ENCODE measurements around the gene EN2. TPM values are rescaled to one million over a fixed set of nuclear protein-coding genes. Genes with fewer than 3 reads are reported as not detected.

Gene EN2
- total and polyA plus RNA-seq, 12 donors, result 0.07 to 0.42 (median 0.13) TPM; not detected in 3

DNA sequence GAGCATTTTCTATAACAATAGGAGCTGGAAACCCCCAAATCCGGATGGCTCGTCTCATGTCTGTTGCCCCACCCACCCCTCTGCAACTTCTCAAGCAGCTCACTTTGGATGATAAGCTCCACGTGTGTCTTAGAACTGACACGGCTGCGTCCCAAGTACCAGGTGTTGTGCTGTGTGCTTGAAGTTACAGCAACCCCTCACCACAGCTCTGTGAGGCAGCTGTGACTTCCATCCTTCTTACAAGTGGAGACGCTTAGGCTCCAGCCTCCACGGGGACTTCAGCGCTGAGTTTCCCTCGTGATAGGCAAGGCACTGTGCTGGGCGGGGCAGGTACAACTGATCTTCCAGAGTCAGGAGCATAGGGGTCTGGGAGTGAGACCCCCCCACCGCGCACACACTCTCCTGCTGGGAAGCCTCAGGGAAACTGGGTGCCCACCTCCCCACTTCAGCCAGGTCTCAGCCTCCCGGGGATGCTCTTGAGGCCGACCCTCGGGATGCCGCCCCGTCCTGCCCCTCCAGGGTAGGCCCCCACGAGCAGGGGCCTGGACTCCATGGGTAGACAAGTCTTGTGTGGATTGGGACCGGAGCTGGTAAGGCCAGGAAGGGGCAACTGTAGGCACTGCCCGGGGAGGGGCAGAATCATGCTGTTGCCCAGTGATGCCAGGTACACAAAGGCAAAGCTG lies 31.4 kb downstream of the EN2 start:
- no peak for DNase-seq
- peaks cover 24% of the 10 kb centered on the region for H3K27me3 ChIP-seq
- TF ChIP-seq, protein P1, sequence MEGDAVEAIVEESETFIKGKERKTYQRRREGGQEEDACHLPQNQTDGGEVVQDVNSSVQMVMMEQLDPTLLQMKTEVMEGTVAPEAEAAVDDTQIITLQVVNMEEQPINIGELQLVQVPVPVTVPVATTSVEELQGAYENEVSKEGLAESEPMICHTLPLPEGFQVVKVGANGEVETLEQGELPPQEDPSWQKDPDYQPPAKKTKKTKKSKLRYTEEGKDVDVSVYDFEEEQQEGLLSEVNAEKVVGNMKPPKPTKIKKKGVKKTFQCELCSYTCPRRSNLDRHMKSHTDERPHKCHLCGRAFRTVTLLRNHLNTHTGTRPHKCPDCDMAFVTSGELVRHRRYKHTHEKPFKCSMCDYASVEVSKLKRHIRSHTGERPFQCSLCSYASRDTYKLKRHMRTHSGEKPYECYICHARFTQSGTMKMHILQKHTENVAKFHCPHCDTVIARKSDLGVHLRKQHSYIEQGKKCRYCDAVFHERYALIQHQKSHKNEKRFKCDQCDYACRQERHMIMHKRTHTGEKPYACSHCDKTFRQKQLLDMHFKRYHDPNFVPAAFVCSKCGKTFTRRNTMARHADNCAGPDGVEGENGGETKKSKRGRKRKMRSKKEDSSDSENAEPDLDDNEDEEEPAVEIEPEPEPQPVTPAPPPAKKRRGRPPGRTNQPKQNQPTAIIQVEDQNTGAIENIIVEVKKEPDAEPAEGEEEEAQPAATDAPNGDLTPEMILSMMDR (IDR thresholded peaks at IDR 0.05), result no peak
- no peak for TF ChIP-seq POLR2A (IDR thresholded peaks at IDR 0.05)

DNA sequence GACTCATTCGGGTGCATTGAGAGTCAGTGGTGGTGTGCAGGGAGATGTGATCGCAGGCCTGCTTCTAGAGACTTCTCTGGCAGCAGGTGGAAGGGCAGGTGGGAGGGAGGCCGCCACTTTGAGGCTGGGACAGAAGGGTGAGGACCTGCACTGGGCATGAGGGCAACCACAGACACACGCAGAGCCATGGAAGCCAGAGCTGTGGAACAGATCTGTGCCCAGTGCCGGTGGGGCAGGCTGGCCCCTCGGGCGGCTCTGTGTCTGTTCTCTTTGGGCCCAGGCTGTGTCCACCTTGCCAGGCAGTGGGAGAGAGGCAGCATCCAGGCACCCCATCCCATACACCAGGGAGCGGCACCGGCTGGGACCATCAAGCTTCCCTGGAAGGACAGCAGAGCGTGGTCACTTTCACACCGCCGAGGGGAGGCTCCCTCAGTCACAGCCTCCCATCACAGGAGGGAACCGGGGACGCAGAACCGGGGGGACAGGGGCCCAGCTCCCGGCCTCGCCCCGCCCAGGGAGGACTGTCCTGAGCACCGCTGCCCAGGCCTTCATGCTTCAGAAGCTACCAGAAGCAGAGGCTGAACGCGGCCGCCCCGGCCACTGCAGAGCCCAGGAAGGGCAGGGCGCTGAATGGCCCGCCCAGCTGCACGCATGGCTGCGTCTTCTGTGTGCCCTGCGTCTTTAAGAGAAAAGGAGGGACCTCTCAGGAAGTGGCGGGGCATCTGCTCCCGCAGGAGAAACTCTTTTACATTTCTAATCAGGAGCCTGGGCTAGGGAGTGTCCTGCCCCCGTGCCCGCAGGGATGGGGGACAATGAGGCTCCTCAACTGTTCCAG lies 32.1 kb downstream of the EN2 start:
- Histone ChIP-seq H3K27me3 (peaks cover 24% of the 10 kb centered on the region), H3K4me1 (replicated peaks in 1 of 2) (no peaks in the 10 kb centered on the region), H3K27ac (peak overlapping the region in 1 of 5 donors; percentile 27), H3K9me3 (replicated peaks in 1 of 3) (no peaks in the 10 kb centered on the region), H3K4me3 (peak overlapping the region in 1 of 4 donors; percentile 26), H3K36me3 (replicated peaks in 1 of 2) (no peaks in the 10 kb centered on the region)
- no peak for TF ChIP-seq POLR2A (IDR thresholded peaks at IDR 0.05)
- TF ChIP-seq, protein P1 (IDR thresholded peaks at IDR 0.05), result no peak
- no peak for DNase-seq
- intact Hi-C loops (cut with DNase I), result no loop called here
- 40 to 46% (median 44%) methylated on average over 30 to 32 of the region's 32 CpGs for WGBS, 4 donors

More for the DNA sequence above, 31.4 kb downstream of the EN2 start:
- no peak overlapping the region for H3K4me3 ChIP-seq
- intact Hi-C loops (cut with DNase I), result no loop called here
- no peaks in the 10 kb centered on the region for H3K9me3 ChIP-seq (replicated peaks in 1 of 3)
- 65 to 77% (median 74%) methylated on average over 13 to 20 of the region's 20 CpGs for WGBS, 4 donors
- no peaks in the 10 kb centered on the region for H3K4me1 ChIP-seq (replicated peaks in 1 of 2)
- H3K36me3 ChIP-seq (replicated peaks in 1 of 2), result no peaks in the 10 kb centered on the region
- H3K27ac ChIP-seq, result no peak overlapping the region

DNA sequence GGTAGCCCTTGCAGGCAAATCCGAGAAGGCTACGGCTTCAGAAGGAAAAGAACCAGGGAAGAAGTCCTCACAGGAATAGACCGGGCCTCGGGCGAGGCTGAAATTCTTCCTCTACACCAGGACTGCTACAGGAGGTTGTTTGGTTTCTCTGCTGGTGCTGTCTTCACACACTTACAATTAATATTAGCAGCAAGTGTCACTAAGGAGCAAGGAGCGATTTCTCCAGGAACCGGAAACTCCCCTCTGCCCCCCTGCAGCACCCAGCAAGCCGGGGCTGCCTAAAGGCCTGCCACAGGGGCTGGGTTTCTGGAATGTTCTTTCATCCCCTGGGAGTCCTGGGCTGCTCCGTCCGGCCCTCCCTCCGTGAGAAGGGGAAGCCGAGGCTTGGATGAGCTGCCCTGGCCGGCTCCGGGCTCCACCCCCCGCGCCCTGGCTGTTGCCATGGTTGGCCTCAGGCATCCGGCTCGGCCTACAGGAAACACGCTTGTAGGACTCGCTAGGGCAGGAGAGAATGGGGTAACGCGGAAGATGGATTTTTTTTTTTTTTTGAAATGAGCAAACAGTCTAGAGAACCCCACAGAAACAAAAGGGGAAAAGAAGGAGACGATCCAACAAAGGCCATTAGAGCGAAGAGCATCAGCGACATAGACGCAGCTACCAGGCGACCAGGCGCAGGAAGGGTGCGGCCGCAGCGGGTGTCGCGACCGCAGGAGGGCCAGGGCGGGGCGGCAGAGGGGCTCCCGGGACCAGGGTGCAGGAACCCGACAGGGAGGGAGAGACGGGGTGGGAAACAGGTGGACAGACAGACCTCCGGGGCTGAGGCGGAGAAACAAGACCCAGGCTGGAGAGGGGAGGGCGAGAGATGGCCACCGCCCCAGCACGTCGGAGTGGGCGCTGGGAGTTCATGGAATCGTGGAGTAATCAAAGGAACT lies 33.0 kb downstream of the EN2 start:
- Histone ChIP-seq H3K27me3 (peaks cover 24% of the 10 kb centered on the region), H3K27ac (peak overlapping the region in 1 of 5 donors; percentile 27), H3K4me1 (replicated peaks in 1 of 2) (no peaks in the 10 kb centered on the region), H3K36me3 (replicated peaks in 1 of 2) (no peaks in the 10 kb centered on the region), H3K9me3 (replicated peaks in 1 of 3) (no peaks in the 10 kb centered on the region), H3K4me3 (peak overlapping the region in 1 of 4 donors; percentile 26)
- intact Hi-C loops (cut with DNase I), result no loop called here
- TF ChIP-seq POLR2A (IDR thresholded peaks at IDR 0.05), result no peak
- TF ChIP-seq, protein P1 (IDR thresholded peaks at IDR 0.05), result no peak
- peak in 6 of 7 donors; percentile 21 to 64 (median 36) for DNase-seq
- WGBS, 4 donors, result 22 to 52% (median 29%) methylated on average over 41 to 47 of the region's 47 CpGs

Measured in adrenal gland (tissue), 12 donors.